ENCODE results near the gene TELO2. TPM values are rescaled to one million over a fixed set of nuclear protein-coding genes. Genes with fewer than 3 reads are reported as not detected.

TELO2 gene
- total and polyA plus RNA-seq, 2 donors (not counting 3 experiments of a cell fraction or from before 2014, with no cell fraction given), result 30.7 to 61.6 TPM

DNA sequence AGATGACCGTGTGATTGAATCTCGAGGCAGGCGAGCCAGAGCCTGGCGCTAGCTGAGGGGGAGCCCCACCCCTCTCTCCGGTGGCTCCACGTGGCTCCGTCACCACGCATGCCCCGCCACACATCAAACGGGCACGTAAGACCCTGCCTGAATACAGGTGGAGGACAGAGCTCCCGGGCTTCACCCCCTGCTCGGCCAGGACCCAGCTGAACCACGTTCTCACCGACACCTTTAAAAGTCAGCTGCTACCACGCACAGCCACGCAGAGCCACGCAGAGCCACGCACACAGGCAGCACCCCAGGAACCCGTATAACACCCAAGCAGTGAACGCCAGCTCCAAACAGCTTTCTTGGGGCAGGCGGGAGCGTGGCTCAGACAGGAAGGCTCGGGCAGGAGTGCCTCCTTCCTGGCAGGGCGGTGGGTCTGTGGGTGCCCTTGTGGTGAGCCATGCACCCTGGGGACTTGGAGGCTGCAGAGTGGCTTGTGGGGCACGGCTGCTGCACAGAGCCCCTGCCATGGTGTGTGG lies 44.7 kb downstream of the TELO2 start:
- Histone ChIP-seq H3K79me2 (ENCODE audit: control insufficient read depth, insufficient read depth, low read length) (peaks cover 47% of the 10 kb centered on the region), H2AFZ (ENCODE audit: low read depth, low read length) (no peak overlapping the region), H3K27ac (ENCODE audit: insufficient read depth, low read depth, low read length) (no peak overlapping the region), H3K27me3 (ENCODE audit: control insufficient read depth in 2 of 2, insufficient read depth in 2 of 2, low read length in 2 of 2) (no peaks in the 10 kb centered on the region), H3K4me1 (ENCODE audit: control insufficient read depth, extremely low read depth, insufficient read depth, low read length) (peaks cover 38% of the 10 kb centered on the region), H4K20me1 (replicated peaks; ENCODE audit: control insufficient read depth, extremely low read depth, insufficient read depth, low read length) (no peaks in the 10 kb centered on the region), H3K9me3 (replicated peaks; ENCODE audit: control insufficient read depth, insufficient read depth, low read length) (no peaks in the 10 kb centered on the region), H3K4me3 (replicated peaks in 1 of 3; ENCODE audit: insufficient read depth in 1 of 3, low read depth in 1 of 3, low read length in 3 of 3) (no peak overlapping the region), H3K4me2 (ENCODE audit: insufficient read depth, low read length) (no peak overlapping the region), H3K36me3 (ENCODE audit: control insufficient read depth in 2 of 2, extremely low read depth in 1 of 2, insufficient read depth in 2 of 2, low read length in 2 of 2) (peaks cover 6 to 40% of the 10 kb centered on the region in 2 experiments), H3K9me1 (replicated peaks; ENCODE audit: control insufficient read depth, extremely low read depth, insufficient read depth, low read length) (no peaks in the 10 kb centered on the region), H3K9ac (replicated peaks; ENCODE audit: extremely low read depth, insufficient read depth, low read length) (no peak overlapping the region)
- dilution Hi-C loops (cut with MboI; ENCODE audit: extremely low pct_ligation_motif_present, low sequenced_read_pairs), result no loop called here
- ChIA-PET POLR2A (no interaction called here), CTCF (interaction anchor here (0.6 to 1.8 kb wide), 3 partner anchors 11 to 44 kb away, joined by 4 to 9 read pairs (median 6); no protein-coding TSS in a partner anchor)
- BruUV-seq (replicated peaks), result no TSS peak
- DNase-seq (ENCODE audit: low read depth, low spot score) (no peak), FAIRE-seq (no peak)
- TF ChIP-seq EZH2 (IDR thresholded peaks at IDR 0.05; ENCODE audit: borderline replicate concordance, low read depth, low read length, severe bottlenecking) (no peak), POLR2A (IDR thresholded peaks at IDR 0.05; ENCODE audit: low read depth, low read length) (no peak), MYC (IDR thresholded peaks at IDR 0.05; ENCODE audit: low read depth, low read length) (no peak), POLR2AphosphoS5 (IDR thresholded peaks at IDR 0.05; ENCODE audit: insufficient read depth, low read depth, low read length) (no peak), FOS (IDR thresholded peaks at IDR 0.05; ENCODE audit: borderline replicate concordance, insufficient read depth, low read length) (no peak), JUN (IDR thresholded peaks at IDR 0.05; ENCODE audit: borderline replicate concordance, insufficient read depth, insufficient read length, low read depth) (no peak), GATA2 (IDR thresholded peaks at IDR 0.05; ENCODE audit: insufficient read depth, insufficient read length, low read depth, low read length) (no peak)
- TF ChIP-seq, protein P1, sequence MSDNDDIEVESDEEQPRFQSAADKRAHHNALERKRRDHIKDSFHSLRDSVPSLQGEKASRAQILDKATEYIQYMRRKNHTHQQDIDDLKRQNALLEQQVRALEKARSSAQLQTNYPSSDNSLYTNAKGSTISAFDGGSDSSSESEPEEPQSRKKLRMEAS (IDR thresholded peaks at IDR 0.05; ENCODE audit: insufficient read depth, insufficient read length), result no peak
- TF ChIP-seq, protein P2, sequence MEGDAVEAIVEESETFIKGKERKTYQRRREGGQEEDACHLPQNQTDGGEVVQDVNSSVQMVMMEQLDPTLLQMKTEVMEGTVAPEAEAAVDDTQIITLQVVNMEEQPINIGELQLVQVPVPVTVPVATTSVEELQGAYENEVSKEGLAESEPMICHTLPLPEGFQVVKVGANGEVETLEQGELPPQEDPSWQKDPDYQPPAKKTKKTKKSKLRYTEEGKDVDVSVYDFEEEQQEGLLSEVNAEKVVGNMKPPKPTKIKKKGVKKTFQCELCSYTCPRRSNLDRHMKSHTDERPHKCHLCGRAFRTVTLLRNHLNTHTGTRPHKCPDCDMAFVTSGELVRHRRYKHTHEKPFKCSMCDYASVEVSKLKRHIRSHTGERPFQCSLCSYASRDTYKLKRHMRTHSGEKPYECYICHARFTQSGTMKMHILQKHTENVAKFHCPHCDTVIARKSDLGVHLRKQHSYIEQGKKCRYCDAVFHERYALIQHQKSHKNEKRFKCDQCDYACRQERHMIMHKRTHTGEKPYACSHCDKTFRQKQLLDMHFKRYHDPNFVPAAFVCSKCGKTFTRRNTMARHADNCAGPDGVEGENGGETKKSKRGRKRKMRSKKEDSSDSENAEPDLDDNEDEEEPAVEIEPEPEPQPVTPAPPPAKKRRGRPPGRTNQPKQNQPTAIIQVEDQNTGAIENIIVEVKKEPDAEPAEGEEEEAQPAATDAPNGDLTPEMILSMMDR (IDR thresholded peaks at IDR 0.05; ENCODE audit: extremely low read depth in 1 of 2, insufficient read depth in 1 of 2, low read depth in 1 of 2, low read length in 2 of 2), result no peak
- intact Hi-C loops (cut with micrococcal nuclease), result no loop called here

Measured in endothelial cell of umbilical vein (primary cell).